Left lung (tissue), 10 donors: ENCODE measurements around the gene UBE2I. TPM values are rescaled to one million over a fixed set of nuclear protein-coding genes. Genes with fewer than 3 reads are reported as not detected.

Source experiments
- ATAC-seq: fragments of 200-7000 bp; cut with Tn5 transposase; one replicate; pipeline ENCODE4 v1.9.1; 2020; ENCODE audit warnings: moderate library complexity
- DNase-seq, 4 donors: peaks; one replicate each; pipeline ENCODE4 v3.0.0-alpha.2; 2013 to 2020
- H3K27ac ChIP-seq, 2 donors: fragments of 200-600 bp; sonication (generic) in 1 of 2; one replicate each; pipeline versions ENCODE4 v1.5.0 to v1.8.0; 2020 to 2021
- H3K27me3 ChIP-seq, 2 donors: fragments of 200-600 bp; sonication (generic) in 1 of 2; one replicate each; pipeline versions ENCODE4 v1.5.0 to v1.8.0; 2020 to 2021
- H3K36me3 ChIP-seq, 2 donors: fragments of 200-600 bp; sonication (generic) in 1 of 2; one replicate each; pipeline versions ENCODE4 v1.5.0 to v1.8.0; 2020 to 2021
- H3K4me1 ChIP-seq, 2 donors: fragments of 200-600 bp; one replicate each; pipeline ENCODE4 v1.8.0; 2021
- H3K4me3 ChIP-seq, 2 donors: fragments of 200-600 bp; sonication (generic) in 1 of 2; one replicate each; pipeline versions ENCODE4 v1.5.0 to v1.8.0; 2020 to 2021; ENCODE audit warnings: mild to moderate bottlenecking in 1 of 2
- H3K9me3 ChIP-seq, 2 donors: fragments of 200-600 bp; sonication (generic) in 1 of 2; one replicate each; pipeline versions ENCODE4 v1.5.0 to v1.8.0; 2020 to 2021
- CTCF ChIP-seq, 2 donors: fragments of 200-600 bp; sonication (generic) in 1 of 2; IDR thresholded peaks; one replicate each; pipeline versions ENCODE4 v1.5.0 to v1.8.0; 2021; ENCODE audit warnings: antibody characterized with exemption in 2 of 2
- intact Hi-C, 2 donors: fragments of 100-400 bp; cut with DNase I; formaldehyde crosslinking; loops; one replicate each; pipeline versions ENCODE4 v1.11.2 to v1.14.2; 2022
- polyA plus RNA-seq, 6 donors: library from polyadenylated mRNA; unstranded; fragments of 120-200 nt; gene quantifications; one replicate each; pipeline ENCODE4 v1.2.1, GENCODE V29; 2013; ENCODE audit not compliant: insufficient read length in 6 of 6
- total RNA-seq, 2 donors: library from RNA; stranded (reverse); fragmentation: NEBNext Ultra II Directional; extraction: Animal tissue kit (Norgen Biotek cat#: 25700); gene quantifications; one replicate each; pipeline ENCODE4 v1.2.1, GENCODE V29; 2021
- donor health status: DM: no; HTN: yes; CAD: no.
- donor health status: DM: no; HTN: no; CAD: no.

UBE2I gene
- total and polyA plus RNA-seq, 8 donors, result 89.0 to 188 (median 142) TPM

- peaks cover 27 to 72% of the 10 kb centered on the region in 2 donors for H3K27me3 ChIP-seq
- no peak for ATAC-seq
- DNase-seq, result no peak
Measured at GRCh38 chr16:1261131-1261892, 48.1 kb upstream of the UBE2I start.

GRCh38 chr16:1262210-1262845 is 47.1 kb upstream of the UBE2I start:
- Histone ChIP-seq H3K27me3 (peaks cover 27 to 64% of the 10 kb centered on the region in 2 donors), H3K9me3 (no peaks in the 10 kb centered on the region), H3K4me3 (no peak overlapping the region), H3K27ac (no peak overlapping the region), H3K36me3 (no peaks in the 10 kb centered on the region), H3K4me1 (no peaks in the 10 kb centered on the region)
- no peak for ATAC-seq
- DNase-seq, result no peak
- intact Hi-C loops, result no loop called here
- no peak for TF ChIP-seq CTCF (IDR thresholded peaks at IDR 0.05)

More at GRCh38 chr16:1261131-1261892, 48.1 kb upstream of the UBE2I start:
- no peak overlapping the region for H3K4me3 ChIP-seq
- no peaks in the 10 kb centered on the region for H3K9me3 ChIP-seq
- H3K27ac ChIP-seq, result no peak overlapping the region
- no peaks in the 10 kb centered on the region for H3K4me1 ChIP-seq
- H3K36me3 ChIP-seq, result no peaks in the 10 kb centered on the region
- intact Hi-C loops, result no loop called here
- TF ChIP-seq CTCF (IDR thresholded peaks at IDR 0.05), result no peak

- Histone ChIP-seq H3K4me3 (no peak overlapping the region), H3K4me1 (no peaks in the 10 kb centered on the region), H3K36me3 (no peaks in the 10 kb centered on the region), H3K9me3 (no peaks in the 10 kb centered on the region), H3K27me3 (peaks cover 27 to 59% of the 10 kb centered on the region in 2 donors), H3K27ac (no peak overlapping the region)
- ATAC-seq (no peak), DNase-seq (no peak)
- TF ChIP-seq CTCF (IDR thresholded peaks at IDR 0.05), result no peak
- intact Hi-C loops, result no loop called here
Measured at GRCh38 chr16:1262846-1263221, 46.6 kb upstream of the UBE2I start.

- Histone ChIP-seq H3K9me3 (no peaks in the 10 kb centered on the region), H3K4me1 (no peaks in the 10 kb centered on the region), H3K4me3 (no peak overlapping the region), H3K27me3 (peaks cover 27 to 53% of the 10 kb centered on the region in 2 donors), H3K27ac (no peak overlapping the region), H3K36me3 (no peaks in the 10 kb centered on the region)
- ATAC-seq, result no peak
- TF ChIP-seq CTCF (IDR thresholded peaks at IDR 0.05), result no peak
- no peak for DNase-seq
- intact Hi-C loops, result no loop called here
Measured at GRCh38 chr16:1263591-1264344, 45.7 kb upstream of the UBE2I start.
